NCI-H2029 (cell line): ENCODE data around the gene DENND2A.
"Not testable (repeated sequence)": the region's sequence is repeated elsewhere in the genome, so short reads cannot be mapped to it uniquely, and the experiment has no call there.

Experiments
- DNase-seq: peaks from one replicate; lab custom pipeline; 2025; lab: John Stamatoyannopoulos, UW

Gene DENND2A

DNA sequence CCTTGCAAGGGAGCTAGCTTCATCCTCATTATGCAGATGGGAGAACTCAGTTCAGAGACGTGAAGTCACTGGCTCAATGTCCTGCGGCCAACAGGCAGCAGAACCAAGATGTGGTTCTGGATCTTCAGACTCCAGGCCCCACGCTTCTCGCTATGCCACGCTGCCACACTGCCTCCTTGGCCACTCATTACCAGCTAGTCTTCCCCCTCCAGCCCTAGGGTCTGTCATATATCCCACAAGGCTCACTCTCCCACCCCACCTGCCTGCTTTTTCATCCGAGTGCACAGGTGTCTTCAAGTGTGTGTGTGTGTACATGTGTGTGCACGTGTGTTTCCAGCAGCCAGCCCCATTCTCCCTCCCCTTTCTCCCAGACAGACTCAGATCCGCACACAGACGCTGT is 53.4 kb downstream of the DENND2A start:
- no peak for DNase-seq

DNA sequence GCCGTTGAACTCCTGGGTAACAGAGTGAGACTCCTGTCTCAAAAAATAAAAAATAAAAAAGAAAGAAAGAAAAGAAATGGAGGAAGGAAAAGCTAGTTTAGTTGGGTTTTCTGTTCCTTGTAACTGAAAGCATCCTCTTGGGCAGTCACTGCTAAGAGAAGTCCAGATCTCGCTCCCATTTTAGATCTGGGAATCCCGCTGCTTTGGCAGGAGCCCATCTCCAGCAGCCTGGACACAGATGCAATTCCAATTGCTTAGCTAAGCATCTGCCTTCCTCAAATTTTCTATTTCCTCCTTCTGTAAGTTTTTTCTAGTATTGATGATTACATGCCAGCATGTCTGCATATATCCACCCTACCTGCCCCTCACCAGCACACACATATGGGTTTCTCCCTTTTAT is 54.1 kb downstream of the DENND2A start:
- no peak for DNase-seq

DNA sequence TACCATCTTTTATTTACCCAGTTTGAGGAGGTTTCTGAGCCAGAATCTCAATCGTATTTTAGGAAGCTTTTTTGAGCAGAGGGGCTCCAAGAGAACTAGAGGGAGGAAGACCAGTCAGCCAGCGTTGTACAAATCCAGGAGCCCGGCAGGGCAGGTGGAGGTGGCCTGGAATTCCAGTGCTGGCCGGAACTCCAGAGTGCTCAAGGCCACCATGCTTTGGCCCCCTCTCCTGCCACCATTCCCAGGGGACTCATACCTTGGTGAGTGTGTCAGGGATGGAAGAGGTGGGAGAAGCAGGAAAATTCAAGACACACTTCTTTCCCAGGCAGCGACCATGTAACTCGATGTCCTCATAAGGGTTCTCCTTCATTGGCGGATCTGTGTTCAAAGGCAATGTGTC is 55.3 kb downstream of the DENND2A start:
- no peak for DNase-seq

DNA sequence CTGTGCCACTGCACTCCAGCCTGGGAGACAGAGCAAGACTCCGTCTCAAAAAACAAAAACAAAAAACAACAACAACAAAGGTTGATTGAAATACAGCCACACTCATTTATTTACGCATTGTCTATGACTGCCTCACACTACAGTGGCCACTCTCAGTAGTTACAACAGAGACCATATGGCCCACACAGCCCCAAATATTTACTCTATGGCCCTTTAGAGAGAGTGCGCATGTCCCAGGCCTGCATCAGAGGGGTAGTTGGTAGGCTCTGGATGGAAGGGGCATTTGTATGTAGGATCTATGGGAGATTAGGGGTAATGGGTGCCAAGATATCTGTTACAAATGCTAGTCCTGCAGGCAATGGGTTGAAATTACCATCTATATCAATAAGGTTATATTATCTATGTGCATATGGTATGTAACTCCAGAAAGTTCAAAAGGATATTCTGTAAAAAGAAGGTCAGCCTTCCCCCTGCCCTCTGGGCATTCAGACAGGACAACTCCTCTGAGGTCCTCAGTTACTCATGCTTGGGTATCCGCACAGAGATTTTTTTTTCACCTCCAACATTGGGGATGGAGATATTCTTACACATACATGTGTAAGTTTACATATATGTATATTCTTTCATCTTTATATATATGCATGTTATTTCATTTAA is 56.3 kb downstream of the DENND2A start:
- no peak for DNase-seq

DNA sequence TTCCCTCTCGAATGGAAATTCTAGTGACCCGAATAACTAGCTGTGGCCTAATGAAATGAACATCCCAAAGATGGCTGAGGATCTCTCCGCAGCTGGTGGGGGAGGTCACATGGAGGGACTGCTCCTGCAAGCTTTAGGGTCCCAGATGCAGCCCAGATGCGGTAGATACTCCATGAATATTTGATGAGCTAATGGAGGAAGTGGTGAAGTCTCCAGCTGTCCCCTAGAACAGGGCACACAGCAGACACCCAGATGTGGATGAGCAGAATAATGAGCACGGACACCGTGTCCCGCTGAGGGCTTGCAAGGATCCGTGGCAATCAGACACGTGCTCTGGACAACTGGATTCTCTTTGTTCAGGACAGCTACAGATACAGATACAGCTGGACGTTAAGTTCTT is 59.2 kb downstream of the DENND2A start:
- DNase-seq: no peak

DNA sequence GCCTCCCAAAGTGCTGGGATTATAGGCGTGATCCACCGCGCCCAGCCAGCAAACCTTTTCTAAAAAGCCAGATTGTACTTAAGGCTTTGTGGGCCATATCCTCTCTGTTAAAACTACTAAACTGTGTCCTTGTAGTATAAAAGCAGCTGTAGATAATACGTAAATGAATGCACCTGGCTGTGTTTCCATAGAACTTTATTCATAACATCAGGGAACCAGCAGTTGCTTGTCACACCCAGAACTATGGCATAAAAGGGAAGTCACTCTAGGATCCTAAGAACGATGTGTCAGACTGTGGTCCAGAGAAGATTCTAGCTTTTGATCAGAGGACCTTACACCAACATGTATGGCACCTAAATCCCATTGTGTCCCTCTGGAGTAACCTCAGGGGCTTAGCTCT is 63.0 kb downstream of the DENND2A start:
- DNase-seq: no peak

DNA sequence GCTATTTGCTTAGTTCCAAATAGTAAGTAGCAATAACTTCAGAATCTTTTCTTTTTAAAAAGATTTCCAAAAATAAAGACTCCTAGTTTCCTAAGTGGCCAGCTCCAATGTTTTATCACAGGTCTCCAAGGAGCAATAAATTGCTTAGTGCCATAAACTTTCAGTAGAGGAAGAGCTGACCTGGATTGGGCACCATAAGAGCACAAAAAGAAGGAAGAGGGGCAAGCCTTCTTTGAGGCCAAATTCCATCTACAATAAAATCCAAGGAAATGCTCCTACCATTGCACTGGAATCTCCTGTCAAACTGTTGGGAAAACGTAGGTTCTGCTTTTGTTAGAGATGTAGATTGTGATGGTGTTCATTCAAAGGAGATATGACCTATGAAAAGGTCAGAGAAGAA is 64.0 kb downstream of the DENND2A start:
- DNase-seq: no peak

DNA sequence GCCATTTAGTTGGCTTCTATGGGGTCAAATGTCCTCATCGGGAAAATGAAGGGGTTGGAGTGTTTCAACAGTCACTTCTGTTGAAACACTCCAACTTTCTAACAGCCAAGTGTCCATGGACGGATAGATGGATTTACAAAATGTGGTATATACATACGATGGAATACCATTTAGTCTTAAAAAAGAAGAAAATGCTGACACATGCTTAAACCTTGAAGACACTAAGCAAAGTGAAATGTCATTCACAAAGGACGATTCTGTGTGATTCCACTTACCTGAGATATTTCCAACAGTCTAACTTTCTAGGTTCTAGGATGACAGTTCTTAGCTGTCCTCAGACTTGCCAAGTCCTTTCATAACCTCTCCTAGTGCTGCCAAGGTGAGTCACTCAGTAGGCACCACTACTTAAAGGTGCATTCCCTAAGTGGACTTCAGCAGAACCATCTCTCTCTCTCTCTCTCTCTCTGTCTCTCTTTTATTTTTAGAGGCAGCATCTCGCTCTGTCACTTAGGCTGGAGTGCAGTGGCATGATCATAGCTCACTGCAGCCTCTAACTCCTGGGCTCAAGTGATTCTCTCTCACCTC is 69.0 kb downstream of the DENND2A start:
- DNase-seq: no peak

DNA sequence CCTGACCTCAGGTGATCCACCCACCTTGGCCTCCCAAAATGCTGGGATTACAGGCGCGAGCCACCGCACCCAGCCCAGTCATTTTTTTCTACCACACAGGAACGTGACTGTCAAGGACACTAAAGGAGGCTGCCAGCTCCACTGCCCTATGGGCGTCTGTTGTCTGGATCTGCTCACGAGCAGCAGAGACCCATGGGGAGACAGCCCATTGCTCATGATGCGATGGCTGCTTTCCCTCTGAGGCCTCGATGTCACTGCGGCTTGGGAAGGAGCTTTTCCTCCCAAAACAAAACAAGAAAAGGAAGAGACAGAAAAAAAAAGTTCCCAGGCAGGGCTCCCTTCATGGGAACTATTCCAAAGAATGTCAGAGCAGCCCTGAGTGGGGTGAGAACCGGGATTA is 70.5 kb downstream of the DENND2A start:
- DNase-seq: no peak

DNA sequence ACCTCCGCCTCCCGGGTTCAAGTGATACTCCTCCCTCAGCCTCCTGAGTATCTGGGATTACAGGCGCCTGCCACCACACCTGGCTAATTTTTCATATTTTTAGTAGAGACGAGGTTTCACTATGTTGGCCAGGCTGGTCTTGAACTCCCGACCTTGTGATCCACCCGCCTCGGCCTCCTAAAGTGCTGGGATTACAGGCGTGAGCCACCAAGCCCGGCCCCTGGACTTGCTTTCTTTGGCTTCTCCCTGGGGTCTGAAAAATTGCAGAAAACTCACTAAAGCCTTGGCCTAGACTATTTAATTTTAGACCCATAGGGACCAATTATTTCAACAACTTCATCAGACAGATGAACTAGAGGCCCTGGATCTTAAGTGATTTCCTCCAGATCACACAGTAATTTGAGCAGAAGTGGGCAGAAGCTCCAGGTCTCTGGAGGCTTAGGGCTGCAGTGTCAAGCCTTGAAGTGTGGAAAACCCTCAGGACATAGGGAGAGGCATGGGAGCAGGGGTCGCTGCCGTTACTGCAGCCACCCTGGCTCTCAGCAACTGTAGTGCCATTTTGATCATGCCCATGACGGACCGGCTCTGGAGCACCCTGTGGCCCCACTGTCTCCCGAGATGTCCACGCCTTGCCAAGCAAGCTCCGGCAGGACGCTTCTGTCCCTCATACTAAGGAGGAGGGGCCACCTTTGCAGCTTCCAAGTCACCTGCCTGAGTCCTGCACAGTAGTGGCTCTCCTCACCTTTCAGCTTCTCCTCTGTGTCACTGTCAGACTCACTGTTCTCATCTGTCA is 72.4 kb downstream of the DENND2A start:
- no peak for DNase-seq

DNA sequence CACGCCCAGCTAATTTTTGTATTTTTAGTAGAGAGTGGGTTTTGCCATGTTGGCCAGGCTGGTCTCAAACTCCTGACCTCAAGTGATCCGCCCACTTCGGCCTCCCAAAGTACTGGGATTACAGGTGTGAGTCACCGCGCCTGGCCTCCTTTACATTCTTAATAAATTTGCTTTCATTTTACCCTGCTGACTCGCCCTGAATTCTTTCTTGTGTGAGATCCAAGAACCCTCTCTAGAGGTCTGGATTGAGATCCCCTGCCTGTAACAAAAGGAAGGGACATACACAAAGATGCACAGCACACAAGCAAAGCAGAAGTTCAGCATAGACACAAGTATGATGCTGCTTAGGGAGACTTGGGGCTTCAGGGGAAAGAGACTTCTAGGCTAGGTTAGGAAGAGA is 74.4 kb downstream of the DENND2A start:
- DNase-seq: not testable (repeated sequence)

DNA sequence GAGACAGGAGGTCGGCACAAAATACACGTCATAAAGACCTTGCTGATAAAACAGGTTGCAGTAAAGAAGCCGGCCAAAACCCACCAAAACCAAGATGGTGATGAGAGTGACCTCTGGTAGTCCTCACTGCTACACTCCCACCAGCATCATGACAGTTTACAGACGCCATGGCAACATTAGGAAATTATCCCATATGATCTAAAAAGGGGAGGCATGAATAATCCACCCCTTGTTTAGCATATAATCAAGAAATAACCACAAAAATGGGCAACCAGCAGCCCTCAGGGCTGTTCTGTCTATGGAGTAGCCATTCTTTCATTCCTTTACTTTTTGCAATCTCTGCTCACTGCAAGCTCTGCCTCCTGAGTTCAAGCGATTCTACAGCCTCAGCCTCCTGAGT is 74.9 kb downstream of the DENND2A start:
- not testable (repeated sequence) for DNase-seq

DNA sequence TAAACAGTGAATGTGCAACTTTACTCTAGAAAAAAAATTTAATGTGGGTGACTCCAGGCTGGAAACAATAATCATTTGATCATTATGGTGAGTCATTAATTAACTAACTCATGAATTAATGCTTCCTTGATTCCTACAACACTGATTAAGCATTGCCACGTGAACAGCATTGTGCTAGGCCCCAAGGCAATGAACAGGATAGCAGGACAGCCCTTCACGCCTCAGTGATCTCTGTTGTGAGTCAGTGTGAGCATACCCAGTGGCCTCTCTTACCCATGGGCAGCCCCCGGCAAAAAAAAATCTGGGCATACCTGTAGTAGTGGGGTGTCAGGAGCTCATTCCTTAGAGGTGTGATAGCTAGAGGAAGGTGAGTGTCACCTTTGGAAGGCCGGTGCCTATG is 76.0 kb downstream of the DENND2A start:
- no peak for DNase-seq

DNA sequence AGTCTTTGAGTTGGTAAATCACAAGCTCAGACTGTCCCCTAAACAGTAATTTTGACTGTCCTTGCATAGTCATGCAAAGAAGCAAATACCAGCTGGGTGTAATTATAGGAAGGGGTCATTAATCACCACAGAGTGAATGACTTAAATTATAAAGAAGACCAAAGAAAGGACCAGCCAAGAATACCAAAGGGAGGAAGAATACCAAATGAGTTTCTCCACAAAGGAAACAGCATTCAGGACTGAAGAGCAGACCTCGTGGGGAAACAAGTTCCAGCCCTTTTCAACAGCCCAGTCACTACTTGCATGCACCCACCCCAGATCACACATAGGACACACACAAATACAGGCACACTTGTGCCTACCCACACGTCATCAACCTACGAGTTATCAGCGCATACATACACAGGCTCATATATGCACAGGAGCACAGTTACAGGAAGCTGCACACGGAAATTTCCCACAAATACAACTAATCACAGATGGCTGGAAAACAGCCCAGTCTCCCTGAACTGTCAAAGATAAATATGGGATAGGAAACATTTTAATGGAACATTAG is 77.6 kb downstream of the DENND2A start:
- no peak for DNase-seq

DNA sequence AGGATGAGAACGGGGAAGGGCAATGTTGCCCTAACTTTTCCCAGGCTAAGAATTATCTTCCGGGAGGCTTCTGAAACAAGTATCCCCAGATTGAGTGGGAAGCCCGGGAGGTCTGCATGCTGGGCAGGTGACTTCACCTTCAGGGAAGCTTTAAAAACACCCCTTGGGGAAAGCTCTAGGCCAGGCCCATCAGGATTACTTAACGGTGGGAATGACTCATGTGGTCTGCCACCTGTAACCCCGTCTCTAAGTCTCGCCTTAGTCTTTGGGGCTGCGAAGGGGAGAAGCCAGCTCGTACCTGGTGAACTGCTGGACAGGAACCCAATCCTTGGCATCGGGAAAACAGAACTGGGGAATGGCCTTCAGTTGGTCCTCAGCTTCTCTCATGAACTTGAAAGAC is 81.2 kb downstream of the DENND2A start:
- no peak for DNase-seq

DNA sequence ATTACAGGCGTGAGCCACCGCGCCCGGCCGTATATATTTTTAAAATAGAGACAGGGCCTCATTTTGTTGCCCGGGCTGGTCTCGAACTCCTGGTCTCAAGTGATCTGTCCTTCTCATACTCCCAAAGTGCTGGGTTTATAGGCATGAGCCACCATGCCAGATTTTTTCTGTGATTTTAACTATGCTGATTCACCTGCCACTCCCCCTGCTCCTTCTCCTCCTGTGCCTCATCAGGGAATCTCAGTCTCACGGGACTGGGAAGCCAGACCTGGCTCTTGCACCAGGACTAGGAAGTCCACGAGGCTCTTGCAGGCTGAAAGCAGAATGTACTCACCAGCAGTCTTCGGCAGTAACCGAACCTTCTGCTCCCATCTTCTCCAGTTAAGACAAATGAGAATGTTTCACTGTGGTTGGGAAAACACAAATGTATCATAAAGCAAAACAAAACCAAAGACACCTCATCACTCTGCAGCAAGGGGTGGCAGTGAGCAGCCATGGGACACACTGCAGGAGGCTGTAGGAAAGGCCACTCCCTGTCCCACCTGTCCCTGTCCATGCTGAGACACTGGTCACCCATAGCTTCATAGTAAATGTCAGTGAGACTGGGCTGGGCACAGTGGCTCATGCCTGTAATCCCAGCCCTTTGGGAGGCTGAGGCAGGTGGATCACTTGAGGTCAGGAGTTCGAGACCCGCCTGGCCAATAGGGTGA is 82.6 kb downstream of the DENND2A start:
- no peak for DNase-seq

DNA sequence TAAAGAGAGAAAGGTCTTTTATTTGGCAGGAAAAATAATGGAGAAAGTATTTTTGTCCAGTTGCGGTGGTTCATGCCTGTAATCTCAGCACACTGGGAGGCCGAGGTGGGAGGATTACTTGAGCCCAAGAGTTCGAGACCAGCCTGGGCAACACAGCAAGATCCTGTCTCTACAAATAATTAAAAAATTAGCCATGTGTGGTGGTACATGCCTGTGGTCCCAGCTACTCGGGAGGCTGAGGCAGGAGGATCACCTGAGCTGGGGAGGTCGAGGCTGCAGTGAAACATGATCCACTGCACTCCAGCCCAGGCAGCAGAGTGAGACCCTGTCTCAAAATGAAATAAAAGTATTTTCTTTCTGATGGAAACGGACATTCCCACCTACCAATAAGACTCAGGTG is 83.5 kb downstream of the DENND2A start:
- DNase-seq: no peak

DNA sequence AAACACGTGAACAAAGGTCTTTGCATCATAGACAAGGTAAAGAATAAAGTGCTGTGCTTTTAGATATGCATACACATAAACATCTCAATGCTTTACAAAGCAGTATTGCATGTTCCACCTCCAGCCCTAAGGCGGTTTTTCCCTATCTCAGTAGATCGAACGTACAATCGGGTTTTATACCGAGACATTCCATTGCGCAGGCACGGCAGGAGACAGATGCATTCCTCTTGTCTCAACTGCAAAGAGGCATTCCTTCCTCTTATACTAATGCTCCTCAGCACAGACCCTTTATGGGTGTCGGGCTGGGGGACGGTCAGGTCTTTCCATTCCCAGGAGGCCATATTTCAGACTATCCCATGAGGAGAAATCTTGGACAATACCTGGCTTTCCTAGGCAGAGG is 87.4 kb downstream of the DENND2A start:
- not testable (repeated sequence) for DNase-seq

DNA sequence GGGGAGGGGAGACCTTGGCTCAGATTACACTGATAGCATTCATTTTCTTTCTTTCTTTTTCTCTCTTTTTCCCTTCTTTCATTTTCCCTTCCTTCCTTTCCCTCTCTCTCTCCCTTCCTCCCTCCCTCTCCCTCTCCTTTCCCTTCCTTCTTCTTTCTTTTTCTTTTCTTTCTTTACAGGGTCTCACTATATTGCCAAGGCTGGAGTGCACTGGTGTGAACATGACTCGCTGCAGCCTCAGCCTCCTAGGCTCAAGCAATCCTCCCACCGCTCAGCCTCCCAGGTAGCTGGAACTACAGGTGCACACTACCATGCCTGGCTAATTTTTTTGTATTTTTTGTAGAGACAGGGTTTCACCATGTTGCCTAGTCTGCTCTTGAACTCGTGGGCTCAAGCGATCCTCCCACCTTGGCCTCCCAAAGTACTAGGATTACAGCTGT is 88.4 kb downstream of the DENND2A start:
- no peak for DNase-seq

DNA sequence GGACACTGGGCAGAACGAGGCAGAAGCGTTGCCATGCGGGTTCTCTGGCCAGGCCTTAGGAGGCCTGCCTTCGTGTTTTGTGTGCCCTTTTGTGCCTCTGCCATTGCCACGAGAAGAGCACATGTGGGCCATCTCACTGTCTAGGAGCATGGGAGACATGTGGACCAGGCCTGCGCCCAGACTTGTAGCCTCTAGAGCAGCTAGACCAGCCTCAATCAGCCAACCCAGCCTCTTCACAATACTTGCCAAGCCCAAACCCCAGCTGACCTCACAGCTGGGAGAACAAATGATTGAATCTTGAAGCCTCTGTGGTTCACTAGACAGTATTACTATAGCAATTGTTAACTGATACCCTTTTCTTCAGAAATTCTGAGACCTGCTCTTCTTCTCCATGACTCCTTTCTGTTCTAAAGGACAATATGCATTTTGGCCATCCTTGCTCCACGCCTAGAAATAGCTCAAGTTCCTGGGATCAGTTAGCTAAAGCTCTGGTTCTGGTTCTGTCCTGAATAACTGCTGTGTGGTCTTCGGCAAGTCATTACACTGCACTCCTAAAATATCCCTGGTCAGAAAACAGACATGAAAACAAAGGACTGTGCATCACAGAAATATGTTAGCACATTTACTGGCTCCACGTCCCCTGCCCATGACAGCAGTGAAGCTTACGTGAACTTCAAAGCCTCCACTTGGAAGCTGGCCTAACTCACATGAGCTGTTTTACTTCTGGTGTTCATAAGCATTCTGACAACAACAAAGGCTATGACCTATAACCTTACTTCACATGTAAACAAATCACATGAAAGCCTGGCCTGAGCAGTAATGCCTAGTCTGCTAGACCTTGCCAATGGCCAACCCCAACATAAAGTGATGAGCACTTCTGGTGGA is 89.0 kb downstream of the DENND2A start:
- no peak for DNase-seq

DNA sequence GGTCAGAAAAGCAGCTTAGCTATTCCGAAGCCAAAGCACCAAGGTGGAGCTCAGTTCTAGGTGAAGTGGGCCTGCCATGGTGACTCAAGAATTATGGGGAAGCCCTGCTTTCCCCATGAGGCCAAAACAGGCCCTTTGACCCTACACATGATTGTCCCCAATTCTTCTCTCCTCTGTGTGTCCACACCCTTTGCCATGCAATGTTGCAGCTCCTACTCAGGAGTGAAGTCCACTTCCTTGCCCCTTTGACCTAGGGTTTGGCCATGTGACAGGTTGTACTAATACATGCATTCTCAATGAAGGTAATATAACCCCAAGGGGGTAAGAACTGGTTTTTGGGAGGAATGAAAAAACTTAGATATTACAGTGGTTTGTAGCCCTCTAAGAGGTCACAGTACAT is 93.7 kb downstream of the DENND2A start:
- no peak for DNase-seq
